ENCODE measurements around the gene ST7L.

ST7L gene

GRCh38 chr1:112514901-112515300 is 104.0 kb downstream of the ST7L start:
- DNase-seq (ENCODE audit: low spot score) = no peak

DNA sequence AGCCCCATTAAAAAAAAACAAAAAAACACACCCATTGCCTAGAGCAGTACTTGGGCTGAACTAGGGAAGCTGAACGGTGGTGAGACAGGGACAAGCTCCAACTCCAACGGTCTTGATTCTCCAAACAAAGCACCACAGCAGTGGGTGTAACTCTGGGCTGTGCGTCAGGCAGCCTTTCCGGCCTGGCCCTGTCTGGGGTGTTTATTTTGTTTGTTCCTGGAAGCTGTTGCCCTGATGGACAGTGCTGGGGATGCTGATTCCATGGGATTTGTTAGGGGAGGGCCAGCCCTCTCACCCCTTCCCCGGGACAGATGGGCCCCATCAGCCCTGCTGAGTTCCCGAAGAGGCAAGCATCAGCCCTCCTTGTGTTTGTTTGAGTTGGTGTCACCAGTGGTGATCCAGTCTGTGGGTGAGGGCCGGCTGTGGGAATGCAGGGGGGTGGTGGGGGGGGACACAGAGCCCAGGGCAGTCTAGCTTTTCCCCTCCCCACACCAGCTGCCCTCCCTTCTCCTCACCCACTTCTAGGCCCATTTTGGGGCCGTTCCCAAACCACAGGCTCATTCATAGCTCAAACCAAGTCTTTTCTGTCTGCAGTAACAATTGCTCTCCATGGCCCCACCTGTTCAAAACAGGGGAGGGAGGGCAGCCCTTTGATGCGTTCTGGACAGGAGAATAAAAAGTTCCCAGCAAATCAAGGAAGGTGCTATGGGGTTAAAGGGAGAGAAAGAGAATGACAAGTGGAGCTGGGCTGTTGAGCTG is 105.7 kb downstream of the ST7L start:
- no peak for DNase-seq (ENCODE audit: low spot score)

GRCh38 chr1:112511897-112512296 is 107.0 kb downstream of the ST7L start:
- DNase-seq (ENCODE audit: low spot score) = no peak

GRCh38 chr1:112510340-112510739 is 108.6 kb downstream of the ST7L start:
- DNase-seq (ENCODE audit: low spot score) = no peak

DNA sequence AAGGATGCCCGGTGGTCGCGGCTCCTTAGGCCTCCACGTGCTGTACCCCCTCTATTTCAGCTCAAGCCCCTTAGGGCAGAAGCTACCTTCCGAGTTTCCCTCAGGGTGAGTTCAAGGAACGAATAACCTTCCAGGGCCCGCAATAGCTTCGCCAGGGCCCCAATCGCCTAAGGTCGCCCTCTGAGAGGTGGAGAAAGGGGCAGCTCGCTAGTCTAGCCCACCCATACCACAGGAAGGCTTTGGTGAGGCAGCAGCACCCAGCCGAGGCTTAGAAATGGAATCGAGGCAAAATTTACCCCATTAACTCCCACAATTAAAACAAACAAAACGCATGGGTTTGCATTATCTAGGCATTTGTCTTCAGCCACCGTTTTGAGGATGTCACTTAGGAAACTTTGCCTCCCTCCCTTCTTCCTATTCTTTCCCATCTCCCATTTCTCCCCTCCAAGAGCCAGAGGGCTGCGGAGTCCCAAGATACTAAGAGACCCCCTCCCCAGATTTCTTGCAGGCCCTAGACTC is 109.2 kb downstream of the ST7L start:
- DNase-seq (ENCODE audit: low spot score) = no peak

GRCh38 chr1:112509005-112509659 is 109.8 kb downstream of the ST7L start:
- no peak for DNase-seq (ENCODE audit: low spot score)

DNA sequence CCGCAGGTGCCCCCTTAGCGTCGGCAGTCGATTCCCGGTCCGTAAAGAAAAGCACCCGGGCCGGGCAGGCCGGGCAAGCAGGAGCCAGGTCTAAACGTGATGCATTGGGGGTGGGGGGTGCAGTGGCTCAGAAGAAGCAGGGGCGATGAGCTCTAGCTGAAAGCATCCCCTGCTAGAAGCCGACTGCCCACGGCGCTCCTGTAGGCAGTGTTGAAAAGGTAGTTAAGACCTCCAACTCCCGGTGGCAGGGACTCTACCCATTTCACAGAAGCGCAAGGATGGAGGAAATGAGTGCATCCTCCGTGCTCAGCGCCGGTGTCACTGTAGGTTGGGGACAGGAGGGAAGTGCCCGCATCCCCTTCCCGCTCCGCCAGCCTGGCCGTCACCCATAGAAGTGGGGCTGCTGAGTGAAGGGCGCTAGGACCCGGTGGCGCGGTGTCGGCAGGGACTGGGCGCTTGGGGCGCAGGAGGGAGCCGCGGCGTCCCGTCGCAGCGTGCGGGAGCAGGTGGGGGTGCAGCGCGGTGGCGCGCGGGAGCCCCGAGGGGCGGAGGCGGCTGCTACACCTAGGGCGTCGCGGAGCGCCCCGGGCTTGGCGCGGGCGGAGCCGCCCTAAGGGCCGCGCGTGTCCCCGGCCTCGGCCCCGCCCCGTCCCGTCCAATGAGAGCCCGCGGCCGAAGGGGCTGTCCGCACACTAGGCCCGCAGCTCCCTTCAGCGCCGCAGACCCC is 110.5 kb downstream of the ST7L start, which contains the start of gene WNT2B:
WNT2B (plus strand) TSS at position 688 of the 727 bp plus-strand sequence. CDS start 298 bp downstream, outside the sequence.
- no peak for DNase-seq (ENCODE audit: low spot score)

GRCh38 chr1:112507921-112508277 is 111.0 kb downstream of the ST7L start:
- DNase-seq (ENCODE audit: low spot score) = no peak

- DNase-seq (ENCODE audit: low spot score) = no peak
Observed at GRCh38 chr1:112507336-112507735, 111.6 kb downstream of the ST7L start.

- DNase-seq (ENCODE audit: low spot score) = no peak
Observed at GRCh38 chr1:112506731-112507130, 112.2 kb downstream of the ST7L start.

GRCh38 chr1:112506306-112506705 is 112.6 kb downstream of the ST7L start:
- DNase-seq (ENCODE audit: low spot score) = no peak

DNA sequence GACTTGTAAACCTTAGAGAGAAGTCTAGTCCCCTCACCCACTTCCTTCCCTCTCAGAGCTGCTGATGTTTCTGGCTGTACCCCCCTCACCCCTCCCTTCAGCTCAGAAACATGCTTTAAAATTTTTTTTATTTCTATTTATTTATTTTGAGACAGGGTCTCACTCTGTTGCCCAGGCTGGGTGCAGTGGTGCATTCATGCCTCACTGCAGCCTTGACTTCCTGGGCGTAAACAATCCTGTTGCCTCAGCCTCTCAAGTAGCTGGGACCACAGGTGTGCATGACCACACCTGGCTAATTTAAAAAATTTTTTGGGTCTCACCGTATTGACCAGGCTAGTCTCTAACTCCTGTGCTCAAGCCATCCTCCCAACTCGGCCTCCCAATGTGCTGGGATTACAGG is 113.1 kb downstream of the ST7L start:
- no peak for DNase-seq (ENCODE audit: low spot score)

DNA sequence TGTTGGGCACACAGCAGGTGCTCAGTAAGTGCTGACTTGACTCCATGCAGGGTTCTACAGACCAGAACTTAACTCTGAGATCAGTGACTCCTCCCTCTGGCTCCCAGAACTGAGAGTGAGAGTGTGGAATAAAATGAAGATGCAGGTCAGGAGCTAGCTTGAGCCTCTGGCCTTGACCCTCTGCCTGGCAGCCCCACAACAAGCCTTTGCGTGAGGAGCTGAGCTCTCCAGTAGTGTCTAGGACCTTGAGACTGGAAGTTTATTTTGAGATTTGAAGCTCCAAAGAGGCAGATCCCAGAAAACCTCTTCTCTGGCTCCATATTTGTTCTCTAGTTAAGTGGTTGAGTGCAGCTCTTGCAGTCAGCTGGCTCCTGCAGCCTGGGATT is 113.5 kb downstream of the ST7L start:
- no peak for DNase-seq (ENCODE audit: low spot score)

DNA sequence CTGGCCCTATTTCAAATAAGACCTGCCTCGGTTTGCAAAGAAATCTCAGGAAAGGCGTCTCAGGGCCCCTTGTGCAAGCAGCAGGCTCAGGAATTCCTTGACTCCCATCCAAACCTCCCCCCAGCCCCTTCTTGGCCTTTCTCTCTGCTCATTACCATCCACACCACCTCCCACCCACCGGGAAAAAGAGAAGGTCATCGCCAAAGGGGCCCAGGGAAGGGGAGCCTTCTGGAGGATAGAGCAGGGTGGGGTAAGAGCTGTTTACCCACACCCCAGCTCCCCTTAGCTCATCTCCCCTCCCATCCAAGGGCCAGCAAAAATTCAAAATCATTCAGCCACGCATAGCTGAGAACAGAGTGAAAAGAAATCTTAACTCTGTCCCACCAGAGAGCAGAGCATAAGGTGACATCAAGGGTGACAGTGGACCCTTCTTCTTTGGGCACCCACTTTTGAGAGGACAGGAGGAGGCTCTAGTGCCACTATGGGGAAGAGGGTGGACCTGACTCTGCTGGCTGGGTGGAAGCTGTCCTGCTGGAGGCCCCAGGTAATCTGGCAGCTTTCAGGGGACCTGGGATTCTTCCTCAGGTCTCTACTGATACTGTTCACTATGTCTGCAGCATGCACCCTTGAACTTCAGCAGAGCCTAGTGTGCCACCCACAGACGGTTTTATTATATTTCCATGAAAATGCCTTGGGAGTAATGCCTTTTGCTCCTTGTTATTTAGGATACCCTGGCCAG is 114.1 kb downstream of the ST7L start:
- no peak for DNase-seq (ENCODE audit: low spot score)

- DNase-seq (ENCODE audit: low spot score) = no peak
Observed at GRCh38 chr1:112504001-112504660, 114.8 kb downstream of the ST7L start.

DNA sequence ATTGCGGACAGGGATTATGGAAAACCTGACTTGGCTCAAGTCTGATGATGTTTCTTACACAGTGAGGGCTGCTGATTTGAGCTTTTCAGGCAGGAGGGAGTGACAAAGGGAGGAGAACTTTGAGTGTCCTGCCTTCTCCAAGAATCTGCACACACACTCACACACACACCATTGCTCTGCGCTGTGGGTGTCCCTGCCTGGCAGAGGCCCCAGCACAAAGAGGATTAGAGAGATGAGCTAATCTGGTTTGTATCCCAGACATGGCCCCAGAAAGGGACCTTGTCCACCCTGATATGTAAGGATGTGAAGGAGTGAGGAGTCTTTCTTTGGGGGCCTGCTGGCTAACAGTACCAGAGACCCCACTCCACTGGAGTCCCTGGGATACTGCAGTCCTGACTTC is 116.1 kb downstream of the ST7L start:
- DNase-seq (ENCODE audit: low spot score) = no peak

GRCh38 chr1:112501810-112502641 is 116.9 kb downstream of the ST7L start:
- DNase-seq (ENCODE audit: low spot score) = peak; percentile 9

DNA sequence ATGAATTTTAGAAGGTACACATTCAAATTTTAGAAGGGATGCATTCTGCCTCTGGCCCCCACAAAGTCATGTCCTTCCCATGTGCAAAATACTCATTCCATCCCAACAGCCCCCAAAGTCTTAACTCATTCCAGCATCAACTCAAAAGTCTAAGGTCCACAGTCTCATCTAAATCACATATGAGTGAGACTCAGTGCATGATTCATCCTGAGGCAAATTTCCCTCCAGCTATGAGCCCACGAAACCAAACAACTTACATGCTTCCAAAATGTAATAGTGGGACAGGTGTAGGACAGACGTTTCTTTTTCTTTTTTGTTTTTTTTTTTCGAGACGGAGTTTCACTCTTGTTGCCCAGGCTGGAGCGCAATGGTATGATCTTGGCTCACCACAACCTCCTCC is 122.7 kb downstream of the ST7L start:
- no peak for DNase-seq (ENCODE audit: low spot score)

DNA sequence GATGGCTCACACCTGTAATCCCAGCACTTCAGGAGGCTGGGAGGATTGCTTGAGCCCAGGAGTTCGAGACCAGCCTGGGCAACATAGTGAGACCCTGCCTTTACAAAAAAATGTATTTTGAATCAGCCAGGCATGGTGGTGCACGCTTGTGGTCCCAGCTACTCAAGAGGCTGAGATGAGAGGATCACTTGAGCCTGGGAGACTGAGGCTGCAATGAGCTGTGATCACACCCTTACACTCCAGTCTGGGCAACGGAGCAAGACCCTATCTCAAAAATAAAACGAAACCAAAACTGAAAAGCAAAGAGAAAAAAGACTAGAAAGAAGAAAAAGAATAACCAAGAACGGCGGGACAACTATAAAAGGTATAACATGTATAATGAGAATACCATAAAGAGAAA is 125.6 kb downstream of the ST7L start:
- no peak for DNase-seq (ENCODE audit: low spot score)

DNA sequence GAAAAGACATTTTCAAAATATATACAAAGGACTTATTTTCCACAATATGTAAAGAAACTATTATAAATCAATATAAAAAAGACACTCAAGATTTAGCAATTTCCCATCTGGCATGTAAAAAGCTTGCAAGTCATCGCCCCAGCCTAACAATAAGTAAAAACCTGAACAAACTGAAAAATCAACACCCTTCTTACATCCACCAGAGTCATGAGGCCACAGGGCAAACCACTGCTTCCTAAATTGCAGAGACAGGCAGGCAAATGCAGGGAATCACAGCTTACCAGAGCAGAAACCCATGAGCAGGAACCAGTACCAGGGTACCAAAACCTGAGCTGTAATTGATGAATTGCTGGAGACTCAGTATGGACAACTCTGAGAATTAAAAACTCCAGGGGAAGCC is 126.9 kb downstream of the ST7L start:
- DNase-seq (ENCODE audit: low spot score) = no peak

DNA sequence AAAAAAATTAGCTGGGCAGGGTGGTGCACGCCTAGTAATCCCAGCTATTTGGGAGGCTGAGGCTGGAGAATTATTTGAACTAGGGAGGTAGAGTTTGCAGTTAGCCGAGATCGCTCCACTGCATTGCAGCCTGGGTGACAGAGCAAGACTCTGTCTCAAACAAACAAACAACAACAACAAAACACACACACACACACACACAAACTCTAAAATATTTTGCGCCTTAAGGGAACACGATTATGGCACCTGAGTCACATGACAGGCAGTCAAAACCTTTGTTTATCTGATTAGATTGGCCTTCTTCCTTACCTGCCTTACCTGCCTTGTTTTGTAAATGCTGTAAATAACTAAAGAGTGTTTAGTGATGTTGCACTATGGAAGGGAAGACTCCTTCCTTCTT is 130.8 kb downstream of the ST7L start:
- DNase-seq (ENCODE audit: low spot score) = no peak
